GM11168 (cell line): ENCODE results near the gene CHCHD6.

Experiments used
- in situ Hi-C: fragments of 300-500 bp; cut with MboI; formaldehyde crosslinking; loops from one replicate; pipeline ENCODE4 v1.12.0; 2022; ENCODE audit warnings: low sequenced_read_pairs; ENCODE audit not compliant: unreplicated experiment

CHCHD6 gene

DNA sequence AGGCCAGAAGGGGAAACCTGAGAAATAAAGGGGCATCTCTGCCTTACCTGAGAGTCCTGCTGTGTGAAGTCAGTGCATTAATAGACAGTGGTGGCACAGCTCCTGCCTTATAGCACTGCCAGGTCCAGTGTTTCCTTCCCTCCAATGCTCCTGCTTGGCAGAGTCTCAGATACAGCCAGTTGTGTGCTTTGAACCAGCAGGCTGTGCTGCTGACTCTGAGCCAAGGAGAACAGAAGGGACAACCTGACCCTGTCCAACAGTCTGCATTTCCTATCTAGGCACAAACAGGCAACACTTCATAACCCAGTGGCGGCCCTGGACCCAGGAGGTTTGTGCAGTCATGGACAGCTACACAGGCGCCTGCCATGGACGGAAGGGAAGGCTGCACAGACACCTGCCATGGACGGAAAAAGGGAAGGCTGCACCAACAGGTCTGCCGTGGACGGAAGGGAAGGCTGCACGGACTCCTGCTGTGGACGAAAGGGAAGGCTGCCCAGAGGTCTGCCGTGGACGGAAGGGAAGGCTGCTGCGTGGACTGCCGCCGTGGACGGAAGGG, 245.0 kb downstream of the CHCHD6 start:
- in situ Hi-C loops, result no loop called here

DNA sequence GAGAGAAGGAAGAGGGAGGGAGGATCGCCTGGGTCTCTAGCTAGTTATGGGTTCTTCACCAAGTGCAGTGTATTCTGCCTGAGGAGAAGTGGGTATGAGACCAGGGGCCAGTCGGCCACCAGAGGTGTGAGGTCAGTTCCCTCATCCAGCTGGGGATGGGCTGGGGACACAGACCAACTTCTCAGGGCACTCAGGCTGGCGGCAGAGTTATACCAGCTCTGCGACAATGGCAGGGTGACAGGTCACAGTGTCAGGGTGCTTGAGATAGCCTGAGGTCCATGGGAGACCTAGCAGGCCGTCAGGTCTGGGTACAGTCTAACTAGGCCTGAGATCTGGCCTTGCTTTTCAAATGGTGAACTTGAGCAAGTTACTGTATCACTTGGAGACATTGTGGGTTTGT, 247.5 kb downstream of the CHCHD6 start:
- in situ Hi-C loops, result no loop called here

DNA sequence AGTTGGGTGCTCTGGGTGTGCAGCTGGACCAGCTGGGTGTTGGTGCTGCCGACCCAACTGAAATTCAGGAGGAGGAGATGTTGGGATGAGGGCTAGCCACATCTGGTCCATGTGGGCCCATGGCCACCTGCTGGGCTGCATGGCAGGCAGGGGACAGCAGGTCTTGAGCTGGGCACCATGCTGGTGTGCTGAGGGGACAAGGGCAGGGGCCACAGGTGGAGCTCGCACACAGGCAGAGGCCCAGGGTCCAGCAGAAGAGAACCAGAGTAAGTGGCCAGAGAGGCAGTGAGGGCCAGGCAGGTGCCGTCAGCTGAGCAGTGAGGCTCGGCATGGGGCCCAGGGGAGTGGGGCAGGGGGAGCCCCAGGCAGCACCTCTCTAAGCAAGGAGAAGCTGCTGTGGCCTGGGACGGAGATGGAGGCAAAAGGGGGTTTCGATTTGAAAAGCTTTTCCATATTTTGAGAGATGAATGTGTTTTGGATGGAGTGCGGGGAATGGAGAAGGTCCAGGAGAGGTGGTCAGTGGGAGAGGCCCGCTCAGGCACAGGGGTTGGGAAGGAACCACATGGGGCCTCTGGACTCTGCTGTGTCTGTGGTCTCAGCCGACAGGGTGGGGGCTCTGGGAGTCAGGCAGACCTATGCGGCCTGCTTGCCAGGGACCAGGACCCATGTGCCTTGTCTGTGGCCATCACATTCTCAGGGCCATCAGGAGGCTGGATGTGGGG, 248.4 kb downstream of the CHCHD6 start:
- in situ Hi-C loops, result no loop called here

DNA sequence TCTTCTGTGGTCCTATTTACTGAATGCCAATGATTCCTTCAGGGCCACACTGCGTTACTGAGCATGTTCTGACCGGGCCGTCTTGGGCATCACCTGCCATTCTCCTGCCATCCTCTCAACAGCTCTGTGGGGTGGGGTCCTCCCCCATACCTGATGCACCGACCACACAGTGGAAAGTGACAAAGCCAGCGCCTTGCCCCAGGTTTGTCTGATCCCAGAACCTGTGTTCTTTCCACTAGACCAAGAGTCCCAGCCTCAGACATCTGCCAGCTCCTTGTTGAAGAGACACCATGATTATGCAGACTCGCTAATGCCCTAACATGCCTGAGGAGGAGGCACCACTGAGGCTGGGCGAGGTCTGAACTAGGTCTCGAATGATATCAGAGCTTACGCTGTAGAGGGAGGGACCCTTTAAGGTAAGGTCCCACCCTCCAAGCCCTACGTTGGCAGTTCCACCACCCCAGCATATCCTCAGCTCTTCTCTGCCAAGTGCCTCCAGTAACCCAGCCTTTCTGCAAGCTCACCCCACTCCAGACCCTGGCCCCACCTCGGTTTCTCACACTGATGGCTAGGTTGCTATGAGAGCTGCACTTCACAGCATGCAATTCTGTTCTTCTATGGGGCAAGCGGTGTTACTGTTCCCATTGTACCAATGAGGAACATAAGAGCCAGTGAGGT, 249.1 kb downstream of the CHCHD6 start:
- in situ Hi-C loops, result no loop called here

DNA sequence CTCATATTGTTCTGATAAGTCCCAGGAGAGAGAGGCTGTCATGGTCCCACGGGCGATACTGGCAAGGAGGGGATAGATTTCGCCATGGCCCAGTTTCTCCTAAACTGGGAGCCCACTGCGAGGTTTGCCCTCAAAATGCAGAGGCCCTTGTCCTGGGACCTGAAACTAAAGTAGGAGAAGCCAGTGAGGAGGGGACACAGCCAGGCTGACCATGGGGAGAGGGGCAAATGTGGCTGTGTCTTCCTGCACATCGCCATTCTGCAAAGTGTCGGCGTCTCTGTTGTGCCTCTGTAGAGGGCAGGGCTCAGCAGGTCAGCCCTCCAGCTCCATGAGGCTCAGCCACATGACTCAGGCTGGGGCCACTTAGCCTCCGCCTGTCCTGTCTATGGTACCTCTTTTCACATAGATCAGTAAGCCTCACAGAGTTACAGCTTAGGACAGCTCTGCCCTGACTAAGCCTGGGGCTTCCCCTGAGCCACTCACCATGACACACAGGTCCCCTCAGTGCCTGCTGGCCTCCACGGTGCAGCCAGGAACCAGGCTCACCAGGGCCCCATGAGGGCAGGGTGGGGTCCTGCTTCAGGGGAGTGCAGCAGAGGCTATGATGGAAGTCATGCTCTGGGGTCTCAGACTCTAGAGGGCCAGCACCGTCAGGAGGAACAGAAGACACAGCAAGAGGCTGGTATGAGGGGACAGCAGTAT, 250.3 kb downstream of the CHCHD6 start:
- in situ Hi-C loops, result no loop called here

DNA sequence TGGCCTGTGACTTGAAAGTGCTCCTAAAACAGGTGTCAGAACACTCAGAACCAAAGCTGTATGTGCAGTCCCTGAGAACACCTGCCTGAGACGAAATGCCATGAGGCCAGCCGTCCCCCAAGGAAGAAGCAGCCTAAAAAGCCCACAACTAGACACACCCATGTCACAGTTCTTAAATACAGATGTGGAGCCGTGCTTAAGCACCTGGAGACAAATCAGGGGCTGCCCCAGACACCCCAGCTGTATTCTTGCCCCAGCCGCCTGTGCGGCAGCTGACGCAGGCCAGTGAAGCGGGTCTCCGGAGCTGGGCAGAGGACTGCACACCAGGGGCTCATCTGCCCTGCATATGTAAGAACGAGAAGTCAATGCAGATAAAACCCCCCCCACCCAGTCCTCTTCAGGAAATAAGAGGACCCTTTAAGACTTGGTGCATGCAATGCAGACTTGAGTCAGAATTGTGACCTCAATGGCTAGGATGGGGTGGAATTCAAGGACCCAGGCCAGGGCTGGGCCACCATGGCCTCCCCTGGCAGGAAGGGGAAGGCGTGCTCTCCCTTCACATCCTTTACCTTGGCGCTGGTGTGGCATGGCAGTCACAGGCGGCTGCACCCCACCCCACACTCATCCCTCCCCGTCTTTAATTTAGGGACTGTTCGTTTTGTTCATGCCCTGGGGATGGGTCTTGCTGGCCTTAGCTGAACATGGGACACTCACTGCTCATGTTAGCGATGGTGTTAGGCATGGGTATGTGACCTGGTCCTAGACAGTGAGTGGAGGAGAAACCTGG, 251.2 kb downstream of the CHCHD6 start:
- in situ Hi-C loops, result no loop called here

DNA sequence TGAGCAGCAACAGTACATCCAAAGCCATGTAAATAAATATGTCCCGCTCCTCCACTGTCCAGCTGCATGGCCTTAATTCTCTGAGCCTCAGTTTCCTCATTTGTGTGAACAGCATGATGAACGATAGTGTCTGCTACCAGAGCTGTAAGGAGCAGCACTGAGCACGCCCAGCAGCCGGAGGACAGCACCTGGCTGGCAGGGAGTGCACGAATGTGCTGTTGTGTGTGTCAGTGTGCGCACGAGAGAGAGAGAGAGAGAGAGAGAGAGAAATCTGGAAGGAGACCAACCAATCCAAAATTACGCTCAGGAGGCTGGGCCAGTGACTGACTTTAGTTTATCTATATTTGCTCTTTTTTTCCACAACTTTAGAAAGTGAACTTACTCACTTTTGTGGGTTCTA, 252.3 kb downstream of the CHCHD6 start:
- in situ Hi-C loops, result no loop called here

DNA sequence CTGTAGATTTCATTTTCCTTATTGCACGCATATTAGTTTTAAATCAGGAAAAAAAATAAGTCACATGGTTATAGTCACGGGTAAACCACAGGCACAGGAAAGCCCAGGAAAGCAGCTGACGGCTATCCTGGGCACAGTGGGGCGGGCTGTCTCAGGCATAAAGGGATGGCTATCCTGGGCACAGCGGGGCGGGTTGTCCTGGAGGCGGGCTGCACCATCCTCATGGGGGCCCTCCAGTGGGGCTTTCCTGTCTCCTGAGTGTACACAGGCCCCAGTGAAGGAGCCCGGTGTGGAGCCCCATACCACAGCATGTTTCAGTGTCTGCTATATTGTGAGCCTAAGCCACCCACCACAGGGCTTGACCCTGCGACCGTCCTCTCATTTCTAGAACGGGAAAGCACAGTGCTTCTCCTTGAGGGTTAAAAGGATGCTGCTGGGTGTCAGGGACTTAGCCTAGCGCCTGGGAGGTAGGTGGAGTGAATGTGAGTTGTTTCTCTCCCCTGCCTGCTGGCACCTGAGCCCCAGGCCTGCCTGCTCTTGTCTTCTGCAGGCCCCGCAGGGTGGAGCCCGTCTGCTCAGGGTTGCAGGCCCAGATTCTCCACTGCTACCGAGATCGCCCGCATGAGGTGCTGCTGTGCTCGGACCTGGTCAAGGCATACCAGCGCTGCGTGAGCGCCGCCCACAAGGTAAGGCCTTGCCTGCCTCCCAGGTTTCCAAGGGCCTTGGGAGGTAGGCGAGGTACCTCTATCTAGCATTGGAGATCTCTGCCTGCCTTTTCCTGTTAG, 253.0 kb downstream of the CHCHD6 start:
- in situ Hi-C loops, result no loop called here

DNA sequence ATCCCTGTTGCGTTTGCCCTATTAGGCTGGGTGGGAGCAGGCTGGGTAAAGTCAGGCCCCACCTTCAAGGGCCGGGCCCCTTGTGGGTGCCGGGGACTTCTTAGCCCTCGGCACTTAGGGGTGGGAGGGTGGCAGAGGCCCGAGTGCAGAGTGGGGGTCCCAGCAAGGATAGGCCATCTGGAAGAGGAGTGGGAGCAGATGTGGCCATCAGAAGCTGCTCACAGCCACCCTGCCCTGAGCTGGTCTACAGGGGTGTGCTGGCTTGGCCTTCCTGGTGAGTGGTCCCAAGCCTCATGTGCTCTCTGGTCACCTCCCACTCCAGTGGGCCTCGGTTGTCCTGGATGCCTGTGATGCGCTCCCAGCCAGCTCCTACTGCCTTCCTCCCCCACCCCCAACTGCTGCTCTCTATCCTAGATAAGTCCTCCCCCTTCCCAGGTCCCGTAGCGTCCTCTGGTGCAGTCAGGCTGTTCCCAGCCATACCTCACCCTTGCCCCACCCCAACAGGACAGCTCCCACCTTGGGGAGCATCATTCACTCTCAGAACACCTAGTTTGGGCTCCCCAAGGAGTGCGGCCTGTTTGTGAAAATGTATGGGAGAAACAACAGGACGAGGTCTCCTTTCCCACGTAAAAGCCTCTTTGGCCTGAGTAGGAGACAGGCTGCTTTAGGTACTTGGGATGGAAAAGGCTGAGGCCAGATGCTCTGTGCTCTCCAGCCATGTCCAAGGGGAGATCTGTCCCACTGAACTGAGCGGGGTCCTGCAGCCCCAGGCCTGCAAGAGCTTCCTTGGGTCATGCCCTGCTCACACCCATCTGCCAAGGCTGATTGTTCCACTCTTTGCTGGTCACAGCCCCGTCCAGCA, 254.0 kb downstream of the CHCHD6 start:
- in situ Hi-C loops, result no loop called here

DNA sequence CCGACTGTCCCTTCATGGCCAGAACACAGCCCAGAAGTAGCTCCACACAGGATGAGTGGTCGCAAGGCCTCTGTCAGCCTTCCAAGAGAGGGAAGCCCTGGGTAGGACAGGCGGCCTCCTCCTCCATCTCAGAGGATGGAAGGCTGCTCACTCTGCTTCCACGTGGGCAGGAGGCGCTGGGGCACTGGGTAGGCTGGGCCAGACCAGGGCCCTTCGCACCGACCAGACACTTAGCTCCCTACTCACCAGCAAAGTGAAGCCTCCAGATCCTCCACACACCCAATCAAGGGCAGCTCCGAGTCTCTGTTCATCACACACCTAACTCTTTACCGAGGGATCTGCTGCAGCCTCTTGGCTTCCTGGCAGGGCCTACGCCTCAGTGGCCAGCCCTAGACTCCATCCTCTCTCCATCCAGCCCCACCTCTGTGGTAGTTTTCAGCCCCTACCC, 254.6 kb downstream of the CHCHD6 start:
- in situ Hi-C loops, result no loop called here

DNA sequence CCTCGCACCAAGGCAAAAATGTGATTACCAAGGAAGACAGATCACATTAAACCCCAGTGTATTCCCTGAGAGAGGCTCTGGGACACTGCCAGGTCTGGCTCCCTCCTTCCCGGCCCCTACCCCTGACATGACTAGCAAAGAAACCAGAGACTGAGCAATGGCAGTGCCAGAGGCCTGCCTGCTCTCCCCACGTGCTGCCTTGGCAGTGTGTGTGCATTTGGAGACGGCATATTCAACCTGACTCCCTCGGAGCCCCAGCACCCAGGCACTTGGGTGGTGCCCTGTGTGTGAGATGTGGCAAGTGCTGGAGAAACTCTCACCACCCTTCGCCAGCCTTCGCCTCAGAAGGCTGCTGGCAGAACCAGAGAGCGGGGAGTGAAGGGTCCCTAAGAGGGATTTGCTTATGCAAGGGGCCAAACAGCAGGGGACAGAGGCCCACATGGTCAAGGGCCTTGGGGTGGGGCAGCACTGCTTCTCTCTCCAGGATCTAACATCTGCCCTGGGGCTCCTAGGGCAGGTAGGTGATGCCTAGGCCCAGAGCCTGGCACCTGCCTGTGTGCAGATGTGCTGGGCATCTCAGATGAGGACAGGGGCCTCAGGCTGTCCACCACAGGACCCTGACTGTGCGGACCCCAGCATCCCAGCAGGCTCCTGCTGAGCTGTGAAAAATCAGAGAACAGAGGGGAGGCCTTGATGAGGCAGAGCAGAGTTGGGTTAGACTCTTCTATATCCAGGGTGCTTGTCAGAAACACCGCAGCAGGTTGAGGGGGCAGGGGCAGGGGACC, 255.3 kb downstream of the CHCHD6 start:
- in situ Hi-C loops, result no loop called here

DNA sequence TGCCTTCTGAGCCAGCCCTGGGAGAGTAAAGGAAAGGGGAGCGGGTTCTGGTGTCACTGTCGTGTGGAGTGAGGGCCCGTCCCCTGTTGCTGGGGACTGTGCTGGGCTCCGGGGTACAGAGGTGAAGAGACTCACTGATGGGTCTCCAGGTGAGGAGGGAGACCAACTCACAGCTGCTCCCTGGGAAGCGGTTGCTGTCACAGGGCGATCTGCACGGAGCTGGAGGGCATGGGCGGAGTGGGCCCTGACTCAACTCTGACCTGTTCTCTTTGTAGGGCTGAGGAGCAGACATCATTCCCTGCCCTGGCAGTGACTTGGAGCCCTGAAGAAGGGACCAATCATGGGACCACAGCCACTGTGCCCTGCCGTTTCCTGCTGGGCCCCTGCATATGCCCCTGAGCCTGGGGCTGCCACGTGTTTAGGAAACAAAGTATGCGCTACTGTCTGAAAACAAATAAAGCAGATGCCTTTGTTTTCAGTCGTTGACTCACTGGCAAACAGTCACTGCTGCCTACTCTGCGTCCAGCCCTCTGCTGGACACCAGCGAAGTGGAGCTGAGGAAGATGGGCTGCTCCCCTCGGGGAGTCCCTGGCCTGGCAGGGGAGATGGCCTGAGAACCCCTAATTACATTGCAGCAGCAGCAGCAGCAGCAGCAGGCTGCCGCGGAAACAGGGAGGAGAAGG, 256.0 kb downstream of the CHCHD6 start:
- in situ Hi-C loops, result no loop called here

DNA sequence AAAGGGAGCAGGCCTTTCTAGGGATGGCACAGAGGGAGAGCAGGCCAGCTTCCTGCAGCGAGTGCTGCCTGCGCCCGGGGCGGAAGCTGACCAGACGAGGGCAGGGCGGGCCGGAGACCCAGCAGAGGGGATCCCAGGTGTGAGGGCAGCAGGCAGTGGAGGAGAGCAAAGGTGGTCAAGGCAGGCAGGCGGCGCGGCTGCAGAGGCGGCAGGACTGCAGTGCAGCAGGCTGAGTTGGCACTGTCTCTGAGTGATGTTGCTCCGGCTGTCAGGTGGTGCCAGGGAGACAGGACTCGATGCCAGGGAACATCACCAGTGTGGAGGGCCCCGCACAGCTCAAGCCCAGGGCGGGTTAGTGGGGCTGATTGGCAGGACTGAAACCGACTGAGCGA, 256.6 kb downstream of the CHCHD6 start:
- in situ Hi-C loops, result no loop called here

DNA sequence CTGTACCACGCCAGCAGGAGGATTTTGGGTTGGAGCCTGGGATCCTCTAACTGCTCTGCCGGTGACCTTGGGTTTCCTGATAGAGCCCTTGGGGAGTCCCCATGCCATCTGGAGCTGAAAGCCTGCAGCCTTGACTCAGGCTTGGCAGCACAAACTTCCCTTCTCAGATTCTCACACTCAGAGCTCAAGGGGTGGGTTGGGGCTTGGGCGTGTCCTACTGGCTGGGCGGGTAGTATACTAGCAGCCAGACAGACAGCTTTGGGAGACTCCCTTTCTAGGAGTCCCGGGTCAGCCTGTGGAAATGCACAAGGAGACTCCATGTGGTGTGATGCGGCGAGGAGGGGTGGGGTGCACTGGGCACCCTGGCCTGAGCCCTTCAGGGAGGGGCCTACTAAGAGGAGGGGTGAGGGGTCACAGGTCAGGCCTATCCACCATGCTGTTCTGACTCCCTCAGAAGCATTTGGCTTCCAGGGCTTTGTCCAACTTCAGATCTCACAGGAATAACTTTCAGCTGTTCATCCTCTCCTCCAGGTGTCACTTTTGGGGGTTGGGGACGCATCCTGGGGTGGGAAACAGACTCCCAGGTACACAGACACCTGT, 257.3 kb downstream of the CHCHD6 start:
- in situ Hi-C loops, result no loop called here

DNA sequence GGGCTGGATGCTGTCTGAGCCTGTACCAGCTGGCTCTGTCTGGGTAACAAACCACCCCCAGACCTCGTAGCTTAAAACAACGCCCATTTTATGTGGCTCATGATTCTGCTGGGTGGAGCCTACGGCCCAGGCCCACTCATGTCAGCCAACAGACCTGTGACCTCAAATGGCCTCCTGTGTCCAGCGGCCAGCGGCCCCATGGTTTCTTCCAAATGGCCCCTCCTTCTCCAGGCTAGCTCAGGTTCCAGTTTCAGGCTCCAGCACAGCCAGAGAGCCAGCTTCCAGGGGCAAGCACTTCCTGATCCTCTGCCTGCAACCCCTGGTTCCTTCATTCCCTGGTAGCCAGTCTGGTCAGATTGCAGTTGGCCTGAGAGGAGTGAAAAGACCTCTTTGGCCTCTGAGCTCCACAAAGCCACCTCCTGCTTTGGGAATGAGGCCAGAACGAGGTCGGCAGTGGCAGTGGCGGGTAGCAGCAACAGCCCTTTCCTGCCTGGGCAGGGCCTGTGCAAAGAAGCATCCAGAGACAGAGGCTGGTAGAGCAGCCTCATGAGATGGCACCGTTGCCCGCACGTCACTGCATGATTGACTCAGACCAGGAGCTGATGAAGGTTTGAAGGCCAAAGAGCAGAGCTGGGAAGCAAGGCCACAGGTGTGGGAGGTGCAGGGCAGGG, 257.9 kb downstream of the CHCHD6 start:
- in situ Hi-C loops, result no loop called here

DNA sequence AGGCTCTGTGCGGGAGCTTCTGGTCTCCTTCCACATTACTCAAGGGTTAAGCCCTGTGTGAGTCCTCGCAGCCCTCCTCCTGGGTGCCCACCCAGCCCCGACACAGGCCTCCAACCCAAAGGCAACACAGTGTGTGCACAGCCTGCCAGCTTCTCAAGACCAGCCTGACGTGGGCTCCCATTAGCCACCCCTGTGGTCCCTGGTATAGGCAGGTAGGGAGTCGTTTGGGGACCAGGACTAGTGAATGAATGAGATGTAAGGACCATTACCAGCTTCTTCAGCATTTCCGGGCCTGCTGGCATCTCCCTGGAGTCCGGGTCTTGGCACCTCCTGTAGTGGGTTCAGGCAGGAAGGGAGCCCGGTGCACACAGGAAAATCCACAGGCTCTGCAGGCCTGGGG, 258.7 kb downstream of the CHCHD6 start:
- in situ Hi-C loops, result no loop called here
